HepG2 (cell line): ENCODE results near the gene CDO1. TPM values are rescaled to one million over a fixed set of nuclear protein-coding genes. Genes with fewer than 3 reads are reported as not detected.

Experiments
- PTBP1 ChIP-seq: fragments of 200-400 bp; formaldehyde crosslinking; IDR thresholded peaks from 2 replicates; pipeline ENCODE4 v1.6.1; 2018; ENCODE audit warnings: low read length, low read depth; ENCODE audit not compliant: poor library complexity, severe bottlenecking
- REL ChIP-seq: sonication (generic); formaldehyde crosslinking; conservative IDR thresholded peaks from 2 replicates; pipeline ENCODE4 v1.8.0; 2022; ENCODE audit warnings: mild to moderate bottlenecking, missing genetic modification reagents, moderate library complexity
- ZNF264 ChIP-seq: sonication (generic); formaldehyde crosslinking; IDR thresholded peaks from 2 replicates; pipeline ENCODE4 v1.4.0; 2020; ENCODE audit warnings: missing genetic modification reagents
- ZNF350 ChIP-seq: sonication (generic); formaldehyde crosslinking; IDR thresholded peaks from 2 replicates; pipeline ENCODE4 v1.4.0; 2020; ENCODE audit warnings: mild to moderate bottlenecking, low read depth, missing genetic modification reagents, borderline replicate concordance
- ZNF841 ChIP-seq: sonication (generic); formaldehyde crosslinking; IDR thresholded peaks from 2 replicates; pipeline ENCODE4 v1.8.1; 2023; ENCODE audit warnings: missing genetic modification reagents, borderline replicate concordance
- polyA plus RNA-seq, 8 experiments: library from polyadenylated mRNA; depleted of rRNA in 3 of 8; stranded (reverse) in 7 of 8; unstranded in 1 of 8; fragments of >200 nt; fragmentation: Illumina TruSeq in 4 of 8; extraction: Trizol in 4 of 8; gene quantifications; 2 replicates each; pipeline versions ENCODE4 v1.2.1 to v1.2.3, GENCODE V29; 2011 to 2016; ENCODE audit warnings: low read depth in 4 of 8, missing spikeins in 1 of 8, mixed read lengths in 1 of 8; ENCODE audit not compliant: insufficient read depth in 1 of 8
- total RNA-seq, 5 experiments: library from RNA; depleted of rRNA; stranded (reverse); fragments of >200 nt; fragmentation: Illumina TruSeq; extraction: Trizol; gene quantifications; 2 replicates each; pipeline ENCODE4 v1.2.3, GENCODE V29; 2016; ENCODE audit warnings: low read depth in 1 of 5
- TF ChIP-seq, protein P1 (sequence below): sonication (generic); formaldehyde crosslinking; conservative IDR thresholded peaks from 2 replicates; pipeline ENCODE4 v1.4.0; 2020; ENCODE audit warnings: missing genetic modification reagents
- TF ChIP-seq, protein P2 (sequence below): sonication (generic); formaldehyde crosslinking; IDR thresholded peaks from 2 replicates; pipeline ENCODE4 v1.4.0; 2020; ENCODE audit warnings: mild to moderate bottlenecking, missing genetic modification reagents
- TF ChIP-seq, protein P3 (sequence below): IDR thresholded peaks from 2 replicates; pipeline ENCODE4 v1.6.1; 2016; ENCODE audit warnings: low read depth
- TF ChIP-seq, protein P4 (sequence below): conservative IDR thresholded peaks from 2 replicates; pipeline ENCODE4 v1.6.1; 2018; ENCODE audit warnings: missing genetic modification reagents
- TF ChIP-seq, protein P5 (sequence below): sonication (generic); formaldehyde crosslinking; IDR thresholded peaks from 2 replicates; pipeline ENCODE4 v1.8.0; 2022; ENCODE audit warnings: mild to moderate bottlenecking, missing genetic modification reagents; ENCODE audit not compliant: insufficient replicate concordance
- TF ChIP-seq, protein P6 (sequence below): sonication (generic); formaldehyde crosslinking; IDR thresholded peaks from 2 replicates; pipeline ENCODE4 v1.4.0; 2020; ENCODE audit warnings: mild to moderate bottlenecking, missing genetic modification reagents, borderline replicate concordance

CDO1 gene
- total and polyA plus RNA-seq, 2 of the 13 experiments (the other 11 are each of a cell fraction or from before 2014, with no cell fraction given), result 3.2 to 4.4 TPM

DNA sequence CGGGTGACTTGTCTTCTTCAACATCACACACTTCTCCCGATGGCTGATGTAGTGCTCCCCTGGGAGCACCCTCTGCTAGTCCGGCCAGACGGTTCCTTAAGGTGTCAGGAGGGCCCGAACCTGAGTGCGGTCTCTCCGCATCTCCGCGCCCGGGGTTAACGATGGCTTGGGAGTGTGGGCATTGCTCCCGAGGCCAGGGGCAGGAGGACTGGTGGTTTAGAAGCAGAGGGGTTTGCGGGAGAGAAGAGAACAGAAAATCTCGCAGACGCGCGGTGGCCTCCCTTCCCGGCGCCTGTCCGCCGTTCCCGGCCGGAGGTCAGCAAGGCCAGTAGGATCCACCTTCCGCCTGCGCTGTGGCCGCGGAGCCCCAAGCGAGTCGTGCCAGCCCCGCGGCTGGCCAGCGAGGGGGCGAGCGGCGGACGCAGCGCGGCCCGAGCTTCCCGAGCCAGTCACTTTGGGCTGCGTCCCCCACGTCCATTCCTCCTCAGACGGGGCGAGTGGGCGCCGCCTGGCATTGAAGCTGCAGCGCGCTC lies 700 bp downstream of the CDO1 start (continued):
- TF ChIP-seq, protein P1, sequence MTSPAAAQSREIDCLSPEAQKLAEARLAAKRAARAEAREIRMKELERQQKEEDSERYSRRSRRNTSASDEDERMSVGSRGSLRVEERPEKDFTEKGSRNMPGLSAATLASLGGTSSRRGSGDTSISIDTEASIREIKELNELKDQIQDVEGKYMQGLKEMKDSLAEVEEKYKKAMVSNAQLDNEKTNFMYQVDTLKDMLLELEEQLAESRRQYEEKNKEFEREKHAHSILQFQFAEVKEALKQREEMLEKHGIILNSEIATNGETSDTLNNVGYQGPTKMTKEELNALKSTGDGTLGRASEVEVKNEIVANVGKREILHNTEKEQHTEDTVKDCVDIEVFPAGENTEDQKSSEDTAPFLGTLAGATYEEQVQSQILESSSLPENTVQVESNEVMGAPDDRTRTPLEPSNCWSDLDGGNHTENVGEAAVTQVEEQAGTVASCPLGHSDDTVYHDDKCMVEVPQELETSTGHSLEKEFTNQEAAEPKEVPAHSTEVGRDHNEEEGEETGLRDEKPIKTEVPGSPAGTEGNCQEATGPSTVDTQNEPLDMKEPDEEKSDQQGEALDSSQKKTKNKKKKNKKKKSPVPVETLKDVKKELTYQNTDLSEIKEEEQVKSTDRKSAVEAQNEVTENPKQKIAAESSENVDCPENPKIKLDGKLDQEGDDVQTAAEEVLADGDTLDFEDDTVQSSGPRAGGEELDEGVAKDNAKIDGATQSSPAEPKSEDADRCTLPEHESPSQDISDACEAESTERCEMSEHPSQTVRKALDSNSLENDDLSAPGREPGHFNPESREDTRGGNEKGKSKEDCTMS (CRISPR knock-in tag), result no peak
- TF ChIP-seq REL (CRISPR knock-in tag) (no peak), PTBP1 (no peak), ZNF841 (no peak), ZNF350 (CRISPR knock-in tag) (no peak), ZNF264 (CRISPR knock-in tag) (no peak)
- TF ChIP-seq, protein P2, sequence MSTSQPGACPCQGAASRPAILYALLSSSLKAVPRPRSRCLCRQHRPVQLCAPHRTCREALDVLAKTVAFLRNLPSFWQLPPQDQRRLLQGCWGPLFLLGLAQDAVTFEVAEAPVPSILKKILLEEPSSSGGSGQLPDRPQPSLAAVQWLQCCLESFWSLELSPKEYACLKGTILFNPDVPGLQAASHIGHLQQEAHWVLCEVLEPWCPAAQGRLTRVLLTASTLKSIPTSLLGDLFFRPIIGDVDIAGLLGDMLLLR, result no peak
- TF ChIP-seq, protein P3, sequence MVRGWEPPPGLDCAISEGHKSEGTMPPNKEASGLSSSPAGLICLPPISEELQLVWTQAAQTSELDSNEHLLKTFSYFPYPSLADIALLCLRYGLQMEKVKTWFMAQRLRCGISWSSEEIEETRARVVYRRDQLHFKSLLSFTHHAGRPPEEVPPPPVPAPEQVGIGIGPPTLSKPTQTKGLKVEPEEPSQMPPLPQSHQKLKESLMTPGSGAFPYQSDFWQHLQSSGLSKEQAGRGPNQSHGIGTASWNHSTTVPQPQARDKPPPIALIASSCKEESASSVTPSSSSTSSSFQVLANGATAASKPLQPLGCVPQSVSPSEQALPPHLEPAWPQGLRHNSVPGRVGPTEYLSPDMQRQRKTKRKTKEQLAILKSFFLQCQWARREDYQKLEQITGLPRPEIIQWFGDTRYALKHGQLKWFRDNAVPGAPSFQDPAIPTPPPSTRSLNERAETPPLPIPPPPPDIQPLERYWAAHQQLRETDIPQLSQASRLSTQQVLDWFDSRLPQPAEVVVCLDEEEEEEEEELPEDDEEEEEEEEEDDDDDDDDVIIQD (CRISPR knock-in tag), result no peak
- TF ChIP-seq, protein P4, sequence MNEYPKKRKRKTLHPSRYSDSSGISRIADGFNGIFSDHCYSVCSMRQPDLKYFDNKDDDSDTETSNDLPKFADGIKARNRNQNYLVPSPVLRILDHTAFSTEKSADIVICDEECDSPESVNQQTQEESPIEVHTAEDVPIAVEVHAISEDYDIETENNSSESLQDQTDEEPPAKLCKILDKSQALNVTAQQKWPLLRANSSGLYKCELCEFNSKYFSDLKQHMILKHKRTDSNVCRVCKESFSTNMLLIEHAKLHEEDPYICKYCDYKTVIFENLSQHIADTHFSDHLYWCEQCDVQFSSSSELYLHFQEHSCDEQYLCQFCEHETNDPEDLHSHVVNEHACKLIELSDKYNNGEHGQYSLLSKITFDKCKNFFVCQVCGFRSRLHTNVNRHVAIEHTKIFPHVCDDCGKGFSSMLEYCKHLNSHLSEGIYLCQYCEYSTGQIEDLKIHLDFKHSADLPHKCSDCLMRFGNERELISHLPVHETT, result no peak
- TF ChIP-seq, protein P5, sequence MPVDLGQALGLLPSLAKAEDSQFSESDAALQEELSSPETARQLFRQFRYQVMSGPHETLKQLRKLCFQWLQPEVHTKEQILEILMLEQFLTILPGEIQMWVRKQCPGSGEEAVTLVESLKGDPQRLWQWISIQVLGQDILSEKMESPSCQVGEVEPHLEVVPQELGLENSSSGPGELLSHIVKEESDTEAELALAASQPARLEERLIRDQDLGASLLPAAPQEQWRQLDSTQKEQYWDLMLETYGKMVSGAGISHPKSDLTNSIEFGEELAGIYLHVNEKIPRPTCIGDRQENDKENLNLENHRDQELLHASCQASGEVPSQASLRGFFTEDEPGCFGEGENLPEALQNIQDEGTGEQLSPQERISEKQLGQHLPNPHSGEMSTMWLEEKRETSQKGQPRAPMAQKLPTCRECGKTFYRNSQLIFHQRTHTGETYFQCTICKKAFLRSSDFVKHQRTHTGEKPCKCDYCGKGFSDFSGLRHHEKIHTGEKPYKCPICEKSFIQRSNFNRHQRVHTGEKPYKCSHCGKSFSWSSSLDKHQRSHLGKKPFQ (CRISPR knock-in tag), result no peak
- TF ChIP-seq, protein P6, sequence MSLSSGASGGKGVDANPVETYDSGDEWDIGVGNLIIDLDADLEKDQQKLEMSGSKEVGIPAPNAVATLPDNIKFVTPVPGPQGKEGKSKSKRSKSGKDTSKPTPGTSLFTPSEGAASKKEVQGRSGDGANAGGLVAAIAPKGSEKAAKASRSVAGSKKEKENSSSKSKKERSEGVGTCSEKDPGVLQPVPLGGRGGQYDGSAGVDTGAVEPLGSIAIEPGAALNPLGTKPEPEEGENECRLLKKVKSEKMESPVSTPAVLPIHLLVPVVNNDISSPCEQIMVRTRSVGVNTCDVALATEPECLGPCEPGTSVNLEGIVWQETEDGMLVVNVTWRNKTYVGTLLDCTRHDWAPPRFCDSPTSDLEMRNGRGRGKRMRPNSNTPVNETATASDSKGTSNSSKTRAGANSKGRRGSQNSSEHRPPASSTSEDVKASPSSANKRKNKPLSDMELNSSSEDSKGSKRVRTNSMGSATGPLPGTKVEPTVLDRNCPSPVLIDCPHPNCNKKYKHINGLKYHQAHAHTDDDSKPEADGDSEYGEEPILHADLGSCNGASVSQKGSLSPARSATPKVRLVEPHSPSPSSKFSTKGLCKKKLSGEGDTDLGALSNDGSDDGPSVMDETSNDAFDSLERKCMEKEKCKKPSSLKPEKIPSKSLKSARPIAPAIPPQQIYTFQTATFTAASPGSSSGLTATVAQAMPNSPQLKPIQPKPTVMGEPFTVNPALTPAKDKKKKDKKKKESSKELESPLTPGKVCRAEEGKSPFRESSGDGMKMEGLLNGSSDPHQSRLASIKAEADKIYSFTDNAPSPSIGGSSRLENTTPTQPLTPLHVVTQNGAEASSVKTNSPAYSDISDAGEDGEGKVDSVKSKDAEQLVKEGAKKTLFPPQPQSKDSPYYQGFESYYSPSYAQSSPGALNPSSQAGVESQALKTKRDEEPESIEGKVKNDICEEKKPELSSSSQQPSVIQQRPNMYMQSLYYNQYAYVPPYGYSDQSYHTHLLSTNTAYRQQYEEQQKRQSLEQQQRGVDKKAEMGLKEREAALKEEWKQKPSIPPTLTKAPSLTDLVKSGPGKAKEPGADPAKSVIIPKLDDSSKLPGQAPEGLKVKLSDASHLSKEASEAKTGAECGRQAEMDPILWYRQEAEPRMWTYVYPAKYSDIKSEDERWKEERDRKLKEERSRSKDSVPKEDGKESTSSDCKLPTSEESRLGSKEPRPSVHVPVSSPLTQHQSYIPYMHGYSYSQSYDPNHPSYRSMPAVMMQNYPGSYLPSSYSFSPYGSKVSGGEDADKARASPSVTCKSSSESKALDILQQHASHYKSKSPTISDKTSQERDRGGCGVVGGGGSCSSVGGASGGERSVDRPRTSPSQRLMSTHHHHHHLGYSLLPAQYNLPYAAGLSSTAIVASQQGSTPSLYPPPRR (CRISPR knock-in tag), result no peak
